SU-DHL-6 (cell line): ENCODE results near the gene SHF.

Experiments used
- H2AFZ ChIP-seq: fragments of 200-600 bp; sonication (generic); 2 replicates; pipeline ENCODE4 v1.6.1; 2014; ENCODE audit warnings: low read depth, mild to moderate bottlenecking, moderate library complexity, mixed read lengths, antibody characterized with exemption, low read length; ENCODE audit not compliant: severe bottlenecking
- H3F3A ChIP-seq: fragments of 200-600 bp; shearing (Covaris generic); 2 replicates; pipeline ENCODE4 v1.6.0; 2016; ENCODE audit warnings: antibody characterized with exemption, mild to moderate bottlenecking; ENCODE audit not compliant: insufficient read depth
- H3K27ac ChIP-seq: fragments of 200-600 bp; sonication (generic); 2 replicates; pipeline ENCODE4 v1.5.1; 2016; ENCODE audit warnings: low read depth, mild to moderate bottlenecking, low read length, moderate library complexity, mixed read lengths
- H3K27me3 ChIP-seq: fragments of 200-600 bp; sonication (generic), shearing (Covaris generic); 2 replicates; pipeline ENCODE4 v1.6.0; 2014; ENCODE audit warnings: mild to moderate bottlenecking, low read length
- H3K36me3 ChIP-seq: fragments of 200-600 bp; sonication (generic); 2 replicates; pipeline ENCODE4 v1.6.1; 2014; ENCODE audit warnings: mild to moderate bottlenecking, low read length, mixed read lengths
- H3K4me2 ChIP-seq: fragments of 300-600, 200-600 bp; shearing (Covaris generic), sonication (generic); 2 replicates; pipeline ENCODE4 v1.6.0; 2014; ENCODE audit warnings: low read length, low read depth, mild to moderate bottlenecking; ENCODE audit not compliant: poor library complexity, severe bottlenecking
- H3K4me3 ChIP-seq: fragments of 200-600 bp; sonication (generic); 2 replicates; pipeline ENCODE4 v1.5.1; 2014; ENCODE audit warnings: antibody characterized with exemption, low read length, mild to moderate bottlenecking, mixed read lengths; ENCODE audit not compliant: insufficient read depth, poor library complexity, severe bottlenecking
- H3K79me2 ChIP-seq: fragments of 200-600 bp; sonication (generic); 2 replicates; pipeline ENCODE4 v1.6.1; 2014; ENCODE audit warnings: mild to moderate bottlenecking, low read length, moderate library complexity; ENCODE audit not compliant: insufficient read depth
- H3K9ac ChIP-seq: fragments of 200-600 bp; sonication (generic); 2 replicates; pipeline ENCODE4 v1.7.0; 2014; ENCODE audit warnings: mild to moderate bottlenecking, low read length
- H3K9me2 ChIP-seq: fragments of 200-600 bp; sonication (generic); replicated peaks from 2 replicates; pipeline ENCODE4 v1.6.1; 2014; ENCODE audit warnings: low read length; ENCODE audit not compliant: insufficient read depth
- H3K9me3 ChIP-seq: fragments of 200-600 bp; sonication (generic); 2 replicates; pipeline ENCODE4 v1.6.1; 2014; ENCODE audit warnings: low read length, mixed read lengths; ENCODE audit not compliant: insufficient read depth
- H4K20me1 ChIP-seq: fragments of 200-600 bp; sonication (generic); 2 replicates; pipeline ENCODE4 v1.6.1; 2014; ENCODE audit warnings: low read depth, mild to moderate bottlenecking, antibody characterized with exemption, low read length, moderate library complexity, mixed read lengths
- CTCF ChIP-seq: fragments of 200-600 bp; sonication (generic); IDR thresholded peaks from one replicate; pipeline ENCODE4 v1.5.1; 2017; ENCODE audit warnings: antibody characterized with exemption, mild to moderate bottlenecking, low read length, moderate library complexity; ENCODE audit not compliant: insufficient read depth, poor library complexity, severe bottlenecking
- EZH2phosphoT487 ChIP-seq: fragments of 200-600 bp; sonication (generic), shearing (Covaris generic); conservative IDR thresholded peaks from 2 replicates; pipeline ENCODE4 v1.6.1; 2018; ENCODE audit warnings: mild to moderate bottlenecking, antibody characterized with exemption, low read length, moderate library complexity, mixed read lengths

Gene SHF

GRCh38 chr15:45228931-45229330 is 41.2 kb upstream of the SHF start:
- no peaks in the 10 kb centered on the region for H3F3A ChIP-seq
- no peaks in the 10 kb centered on the region for H3K79me2 ChIP-seq
- TF ChIP-seq CTCF = no peak
- no peak for TF ChIP-seq EZH2phosphoT487
- H3K4me3 ChIP-seq = no peak overlapping the region
- H3K27me3 ChIP-seq = no peaks in the 10 kb centered on the region
- H3K9ac ChIP-seq = no peak overlapping the region
- no peak overlapping the region for H3K4me2 ChIP-seq
- no peaks in the 10 kb centered on the region for H3K36me3 ChIP-seq
- 0 out of 2 replicates have a peak, but pooled peaks cover 7% of the 10 kb centered on the region for H3K9me3 ChIP-seq
- H3K27ac ChIP-seq = no peak overlapping the region
- H2AFZ ChIP-seq = no peak overlapping the region
- H3K9me2 ChIP-seq = no peaks in the 10 kb centered on the region
- no peaks in the 10 kb centered on the region for H4K20me1 ChIP-seq

GRCh38 chr15:45225506-45226273 is 37.9 kb upstream of the SHF start:
- Histone ChIP-seq H4K20me1 (no peaks in the 10 kb centered on the region), H3K27me3 (no peaks in the 10 kb centered on the region), H3K4me3 (no peak overlapping the region), H3K9me2 (no peaks in the 10 kb centered on the region), H3F3A (no peaks in the 10 kb centered on the region), H3K36me3 (no peaks in the 10 kb centered on the region), H3K9ac (no peak overlapping the region), H3K9me3 (no peaks in the 10 kb centered on the region), H2AFZ (no peak overlapping the region), H3K27ac (no peak overlapping the region), H3K79me2 (no peaks in the 10 kb centered on the region), H3K4me2 (no peak overlapping the region)
- TF ChIP-seq EZH2phosphoT487 (no peak), CTCF (no peak)

GRCh38 chr15:45224621-45225217 is 37.0 kb upstream of the SHF start:
- no peaks in the 10 kb centered on the region for H3K79me2 ChIP-seq
- no peak overlapping the region for H3K9ac ChIP-seq
- H3K9me2 ChIP-seq = no peaks in the 10 kb centered on the region
- no peaks in the 10 kb centered on the region for H3K36me3 ChIP-seq
- H3K27ac ChIP-seq = no peak overlapping the region
- no peaks in the 10 kb centered on the region for H4K20me1 ChIP-seq
- H3K9me3 ChIP-seq = no peaks in the 10 kb centered on the region
- TF ChIP-seq EZH2phosphoT487 = no peak
- TF ChIP-seq CTCF = no peak
- no peak overlapping the region for H3K4me3 ChIP-seq
- no peak overlapping the region for H3K4me2 ChIP-seq
- no peaks in the 10 kb centered on the region for H3K27me3 ChIP-seq
- no peak overlapping the region for H2AFZ ChIP-seq
- H3F3A ChIP-seq = no peaks in the 10 kb centered on the region
